A673 (cell line): ENCODE data around the gene SLC38A3.

Experiments
- EZH2 ChIP-seq: fragments of 200-600 bp; sonication (generic); IDR thresholded peaks from 2 replicates; pipeline ENCODE4 v1.6.1; 2017; ENCODE audit warnings: borderline replicate concordance, low read depth, mild to moderate bottlenecking, mixed read lengths, antibody characterized with exemption, low read length; ENCODE audit not compliant: poor library complexity, severe bottlenecking
- TF ChIP-seq, protein P1 (sequence below): fragments of 300-800, 200-600 bp; sonication (generic); conservative IDR thresholded peaks from 2 replicates; pipeline ENCODE4 v1.5.1; 2017; ENCODE audit warnings: low read depth, mild to moderate bottlenecking, antibody characterized with exemption, low read length, moderate library complexity, mixed read lengths

DNA sequence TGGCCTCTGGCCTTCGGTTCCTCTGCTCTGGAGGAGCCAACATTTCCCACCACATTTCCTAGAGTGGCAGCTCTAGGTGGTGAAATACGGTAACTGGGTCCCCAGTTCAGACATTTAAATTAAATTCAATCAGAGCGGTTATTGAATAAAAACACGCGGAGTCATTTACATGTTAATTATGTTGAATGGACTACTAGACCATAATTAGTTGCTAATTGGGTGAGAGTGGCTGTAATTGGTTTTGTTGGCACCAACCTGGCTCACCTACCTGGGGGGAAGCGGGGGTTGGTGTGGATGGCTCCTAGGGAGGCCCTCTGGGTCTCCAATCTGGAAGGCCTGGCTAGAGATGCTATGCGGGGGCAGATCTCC, 37.2 kb upstream of the SLC38A3 start:
- TF ChIP-seq, protein P1, sequence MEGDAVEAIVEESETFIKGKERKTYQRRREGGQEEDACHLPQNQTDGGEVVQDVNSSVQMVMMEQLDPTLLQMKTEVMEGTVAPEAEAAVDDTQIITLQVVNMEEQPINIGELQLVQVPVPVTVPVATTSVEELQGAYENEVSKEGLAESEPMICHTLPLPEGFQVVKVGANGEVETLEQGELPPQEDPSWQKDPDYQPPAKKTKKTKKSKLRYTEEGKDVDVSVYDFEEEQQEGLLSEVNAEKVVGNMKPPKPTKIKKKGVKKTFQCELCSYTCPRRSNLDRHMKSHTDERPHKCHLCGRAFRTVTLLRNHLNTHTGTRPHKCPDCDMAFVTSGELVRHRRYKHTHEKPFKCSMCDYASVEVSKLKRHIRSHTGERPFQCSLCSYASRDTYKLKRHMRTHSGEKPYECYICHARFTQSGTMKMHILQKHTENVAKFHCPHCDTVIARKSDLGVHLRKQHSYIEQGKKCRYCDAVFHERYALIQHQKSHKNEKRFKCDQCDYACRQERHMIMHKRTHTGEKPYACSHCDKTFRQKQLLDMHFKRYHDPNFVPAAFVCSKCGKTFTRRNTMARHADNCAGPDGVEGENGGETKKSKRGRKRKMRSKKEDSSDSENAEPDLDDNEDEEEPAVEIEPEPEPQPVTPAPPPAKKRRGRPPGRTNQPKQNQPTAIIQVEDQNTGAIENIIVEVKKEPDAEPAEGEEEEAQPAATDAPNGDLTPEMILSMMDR: no peak
- no peak for TF ChIP-seq EZH2
